Gastroesophageal sphincter (tissue), 3 donors: ENCODE results near the gene SPRR3.

Experiments
- CTCF ChIP-seq, 4 experiments: fragments of 200-600 bp in 2 of 4; fragments of 450-650 bp in 2 of 4; sonication (generic) in 1 of 4; IDR thresholded peaks; one replicate each; pipeline ENCODE4 v1.5.1; 2017 to 2019; ENCODE audit warnings: antibody characterized with exemption in 4 of 4, mild to moderate bottlenecking in 2 of 4, moderate library complexity in 2 of 4
- POLR2AphosphoS5 ChIP-seq: sonication (generic); formaldehyde crosslinking; IDR thresholded peaks from one replicate; pipeline ENCODE4 v1.6.1; 2017; ENCODE audit warnings: antibody characterized with exemption

- TF ChIP-seq CTCF (IDR thresholded peaks at IDR 0.05) (no peak), POLR2AphosphoS5 (no peak)
Observed at GRCh38 chr1:152996633-152997400, 4.7 kb upstream of the SPRR3 start.
